ENCODE data around the gene USP31. TPM values are rescaled to one million over a fixed set of nuclear protein-coding genes. Genes with fewer than 3 reads are reported as not detected.

USP31 gene
- total RNA-seq, 3 donors from 2014 or later, result 6.7 to 40.7 (median 21.0) TPM

DNA sequence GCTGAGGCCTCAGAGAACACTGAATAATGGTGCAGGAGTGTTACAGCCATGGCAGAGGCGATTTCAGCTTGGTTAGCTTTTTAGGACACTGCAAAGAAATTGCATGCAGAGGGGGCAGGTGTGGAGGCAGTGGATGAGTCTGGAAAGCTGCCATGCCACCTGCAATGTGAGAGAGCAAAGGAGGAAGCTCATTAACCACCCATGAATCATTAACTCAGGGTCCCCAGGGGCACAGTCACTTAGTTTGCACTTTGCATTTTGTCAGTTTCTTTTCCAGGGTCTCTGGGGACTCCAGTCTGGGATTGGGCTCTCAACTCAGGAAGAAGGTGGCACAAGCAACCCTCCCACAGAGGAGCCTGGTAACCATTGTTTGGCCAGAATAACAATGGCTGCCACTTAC is 132.9 kb downstream of the USP31 start:
- intact Hi-C loops (cut with DNase I; ENCODE audit: low total_unique reads), result no loop called here
- TF ChIP-seq, protein P1, sequence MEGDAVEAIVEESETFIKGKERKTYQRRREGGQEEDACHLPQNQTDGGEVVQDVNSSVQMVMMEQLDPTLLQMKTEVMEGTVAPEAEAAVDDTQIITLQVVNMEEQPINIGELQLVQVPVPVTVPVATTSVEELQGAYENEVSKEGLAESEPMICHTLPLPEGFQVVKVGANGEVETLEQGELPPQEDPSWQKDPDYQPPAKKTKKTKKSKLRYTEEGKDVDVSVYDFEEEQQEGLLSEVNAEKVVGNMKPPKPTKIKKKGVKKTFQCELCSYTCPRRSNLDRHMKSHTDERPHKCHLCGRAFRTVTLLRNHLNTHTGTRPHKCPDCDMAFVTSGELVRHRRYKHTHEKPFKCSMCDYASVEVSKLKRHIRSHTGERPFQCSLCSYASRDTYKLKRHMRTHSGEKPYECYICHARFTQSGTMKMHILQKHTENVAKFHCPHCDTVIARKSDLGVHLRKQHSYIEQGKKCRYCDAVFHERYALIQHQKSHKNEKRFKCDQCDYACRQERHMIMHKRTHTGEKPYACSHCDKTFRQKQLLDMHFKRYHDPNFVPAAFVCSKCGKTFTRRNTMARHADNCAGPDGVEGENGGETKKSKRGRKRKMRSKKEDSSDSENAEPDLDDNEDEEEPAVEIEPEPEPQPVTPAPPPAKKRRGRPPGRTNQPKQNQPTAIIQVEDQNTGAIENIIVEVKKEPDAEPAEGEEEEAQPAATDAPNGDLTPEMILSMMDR (IDR thresholded peaks at IDR 0.05), result no peak
- TF ChIP-seq POLR2A (IDR thresholded peaks at IDR 0.05) (no peak), POLR2AphosphoS5 (IDR thresholded peaks at IDR 0.05) (no peak)
- Histone ChIP-seq H3K27me3 (no peaks in the 10 kb centered on the region), H3K9me3 (no peaks in the 10 kb centered on the region), H3K36me3 (no peaks in the 10 kb centered on the region), H3K4me1 (no peaks in the 10 kb centered on the region), H3K4me3 (no peak overlapping the region), H3K27ac (no peak overlapping the region)
- no peak for DNase-seq (ENCODE audit: low spot score in 2 of 2)

DNA sequence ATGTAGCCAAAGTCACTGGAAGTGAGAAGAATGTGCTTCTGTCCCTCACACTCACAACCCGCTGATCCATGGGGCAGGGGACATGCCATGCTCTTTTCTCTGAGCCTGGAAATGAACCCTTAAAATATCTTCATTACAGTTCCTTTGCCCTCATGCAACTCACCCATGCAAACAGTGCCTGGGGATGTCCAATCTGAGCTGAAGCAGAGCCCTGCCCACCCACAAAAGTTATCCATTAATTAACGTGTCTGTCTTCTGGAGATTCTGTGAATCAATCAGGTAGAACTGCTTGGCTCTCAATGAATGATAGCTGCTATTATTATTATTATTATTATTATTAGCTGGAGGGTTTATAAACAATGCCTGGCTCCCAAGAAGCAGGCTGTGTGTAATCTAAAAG is 133.7 kb downstream of the USP31 start:
- DNase-seq (ENCODE audit: low spot score in 2 of 2), result no peak
- H3K4me1 ChIP-seq, result no peaks in the 10 kb centered on the region
- H3K27ac ChIP-seq, result no peak overlapping the region
- no peaks in the 10 kb centered on the region for H3K27me3 ChIP-seq
- intact Hi-C loops (cut with DNase I; ENCODE audit: low total_unique reads), result no loop called here
- H3K36me3 ChIP-seq, result no peaks in the 10 kb centered on the region
- no peak for TF ChIP-seq POLR2AphosphoS5 (IDR thresholded peaks at IDR 0.05)
- TF ChIP-seq, protein P1 (IDR thresholded peaks at IDR 0.05), result no peak
- no peak for TF ChIP-seq POLR2A (IDR thresholded peaks at IDR 0.05)
- H3K9me3 ChIP-seq, result no peaks in the 10 kb centered on the region
- H3K4me3 ChIP-seq, result no peak overlapping the region

DNA sequence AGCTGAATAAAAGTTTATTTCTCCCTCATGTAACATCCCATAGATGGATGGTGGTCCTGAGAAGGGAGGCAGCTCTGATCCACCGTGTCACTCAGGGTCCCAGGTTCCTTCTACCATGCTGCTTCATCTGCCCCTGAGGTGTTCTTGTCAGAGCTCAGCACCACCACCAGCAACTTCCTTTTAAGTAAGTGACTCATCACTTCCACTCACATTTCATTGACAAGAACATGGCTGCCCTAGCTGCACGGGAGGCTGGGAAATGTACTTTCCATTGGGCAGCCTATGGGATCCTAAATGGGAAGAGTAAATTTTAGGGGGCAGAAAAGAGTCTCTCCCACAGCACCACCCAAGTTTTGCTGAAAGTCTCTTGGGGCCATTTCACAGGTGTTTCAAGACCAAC is 134.7 kb downstream of the USP31 start:
- Histone ChIP-seq H3K9me3 (no peaks in the 10 kb centered on the region), H3K36me3 (no peaks in the 10 kb centered on the region), H3K27ac (no peak overlapping the region), H3K4me3 (no peak overlapping the region), H3K27me3 (no peaks in the 10 kb centered on the region), H3K4me1 (no peaks in the 10 kb centered on the region)
- TF ChIP-seq, protein P1 (IDR thresholded peaks at IDR 0.05), result no peak
- TF ChIP-seq POLR2AphosphoS5 (IDR thresholded peaks at IDR 0.05), result no peak
- TF ChIP-seq POLR2A (IDR thresholded peaks at IDR 0.05), result no peak
- intact Hi-C loops (cut with DNase I; ENCODE audit: low total_unique reads), result no loop called here
- no peak for DNase-seq (ENCODE audit: low spot score in 2 of 2)

Other genes starting within 250 kb of the USP31 start
- gene SCNN1G, start 33.3 kb upstream of the USP31 start, total RNA-seq, result 1 to 10 TPM in 2 of 3 donors, not detected in 1; 2.0 to 8.8 TPM
- 10 to 100 TPM in 2 of 3 donors, 1 to 10 TPM in 1; 3.0 to 18.0 (median 18.0) TPM for gene SCNN1B, start 152.8 kb upstream of the USP31 start, total RNA-seq